Memory B cell (primary cell): ENCODE measurements around the gene GPR139.

Experiments used
- ATAC-seq: fragments of 150-1000 bp; cut with Tn5 transposase; 2 replicates; pipeline ENCODE4 v1.10.0; 2021; ENCODE audit warnings: low read depth, mild to moderate bottlenecking, moderate library complexity
- DNase-seq, 2 donors: peaks; one replicate each; pipeline ENCODE4 v3.0.0; 2022; ENCODE audit warnings: low spot score in 2 of 2
- H3K27ac Mint-ChIP-seq: one replicate; pipeline ENCODE4 v1.8.0; 2022; ENCODE audit warnings: mild to moderate bottlenecking, moderate library complexity, mixed read lengths
- H3K27me3 Mint-ChIP-seq: one replicate; pipeline ENCODE4 v1.8.0; 2022; ENCODE audit warnings: mixed read lengths
- H3K36me3 Mint-ChIP-seq: one replicate; pipeline ENCODE4 v1.8.0; 2022; ENCODE audit warnings: mild to moderate bottlenecking, mixed read lengths
- H3K4me1 Mint-ChIP-seq: one replicate; pipeline ENCODE4 v1.8.0; 2022; ENCODE audit warnings: mixed read lengths
- H3K4me3 Mint-ChIP-seq: one replicate; pipeline ENCODE4 v1.8.0; 2022; ENCODE audit warnings: mild to moderate bottlenecking, moderate library complexity, mixed read lengths
- H3K9me3 Mint-ChIP-seq: one replicate; pipeline ENCODE4 v1.8.0; 2022; ENCODE audit warnings: mixed read lengths

GPR139 gene

DNA sequence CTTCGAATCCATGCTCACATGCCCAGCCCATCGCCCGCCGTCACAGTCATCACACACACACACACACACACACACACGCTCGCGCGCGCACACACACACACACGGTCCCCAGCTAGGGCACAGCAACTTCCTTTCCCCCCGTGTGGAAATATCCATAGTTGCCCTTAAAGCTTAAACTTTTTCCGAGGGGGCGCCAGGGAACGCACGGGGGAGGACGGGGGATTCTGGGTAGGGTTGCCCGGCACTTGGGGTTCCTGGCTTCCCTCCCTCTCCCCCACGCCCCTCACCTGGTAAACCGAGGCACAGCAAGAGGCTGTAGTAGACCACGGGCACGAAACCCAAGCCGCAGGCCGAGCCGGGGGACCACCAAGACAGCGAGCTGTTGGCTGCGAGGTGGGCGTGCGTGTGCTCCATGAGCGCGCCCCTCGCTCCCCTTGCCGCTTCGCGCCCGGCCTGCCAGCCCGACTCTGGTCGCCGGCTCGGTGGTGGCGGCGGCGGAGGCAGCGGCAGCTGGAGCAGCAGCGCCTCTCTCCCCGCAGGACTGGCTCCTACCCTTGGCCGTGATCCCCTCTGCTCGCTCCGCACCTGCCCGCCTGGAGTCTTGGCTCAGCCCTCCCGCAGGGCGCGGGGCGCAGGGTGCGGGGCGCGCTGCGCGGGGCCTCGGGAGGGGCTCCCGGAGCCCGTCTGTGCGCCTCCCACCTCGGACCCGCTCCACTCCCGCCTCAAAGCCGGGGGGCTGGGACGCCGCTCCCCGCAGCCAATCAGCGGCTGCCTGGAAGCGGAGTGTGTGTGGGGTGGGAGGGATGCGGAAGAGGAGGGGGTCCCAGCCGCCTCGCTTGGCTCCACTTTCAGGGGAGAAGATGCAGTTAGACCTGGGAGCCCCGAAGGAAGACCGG lies at the start of gene GPR139:
TSS of gene GPR139 (minus strand) at position 688 of the 896 bp plus-strand sequence. CDS start at position 414, 274 bp downstream.
- Mint-ChIP-seq H3K27me3 (peaks cover 14% of the 10 kb centered on the region), H3K4me1 (peaks cover 2% of the 10 kb centered on the region), H3K9me3 (peaks cover 5% of the 10 kb centered on the region), H3K36me3 (no peaks in the 10 kb centered on the region), H3K4me3 (no peak within 1 kb of the TSS), H3K27ac (no peak within 1 kb of the TSS)
- no peak for ATAC-seq
- DNase-seq = no peak

DNA sequence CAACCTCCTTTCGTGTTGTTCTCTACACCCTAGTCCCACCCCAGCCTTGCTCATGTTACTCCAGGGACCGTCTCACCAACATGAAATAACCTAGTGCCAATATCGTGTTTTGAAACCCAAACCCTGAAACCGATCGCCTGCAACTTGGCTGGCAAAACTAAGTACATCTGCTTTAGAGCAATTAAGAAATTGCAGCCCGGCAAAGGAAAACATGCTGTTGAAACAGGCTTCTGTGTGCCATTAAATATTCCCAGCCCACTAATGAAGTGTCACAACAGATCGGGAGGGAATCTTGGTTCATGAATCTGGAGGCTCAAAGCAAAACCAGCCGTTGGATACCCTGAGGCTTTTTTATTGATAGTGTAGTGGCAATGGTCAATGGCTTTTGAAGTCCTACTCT lies 48.3 kb upstream of the GPR139 start:
- Mint-ChIP-seq H3K27me3 (peaks cover 6% of the 10 kb centered on the region), H3K9me3 (peaks cover 8% of the 10 kb centered on the region), H3K4me1 (no peaks in the 10 kb centered on the region), H3K4me3 (no peak overlapping the region), H3K27ac (no peak overlapping the region), H3K36me3 (no peaks in the 10 kb centered on the region)
- DNase-seq = no peak
- no peak for ATAC-seq

DNA sequence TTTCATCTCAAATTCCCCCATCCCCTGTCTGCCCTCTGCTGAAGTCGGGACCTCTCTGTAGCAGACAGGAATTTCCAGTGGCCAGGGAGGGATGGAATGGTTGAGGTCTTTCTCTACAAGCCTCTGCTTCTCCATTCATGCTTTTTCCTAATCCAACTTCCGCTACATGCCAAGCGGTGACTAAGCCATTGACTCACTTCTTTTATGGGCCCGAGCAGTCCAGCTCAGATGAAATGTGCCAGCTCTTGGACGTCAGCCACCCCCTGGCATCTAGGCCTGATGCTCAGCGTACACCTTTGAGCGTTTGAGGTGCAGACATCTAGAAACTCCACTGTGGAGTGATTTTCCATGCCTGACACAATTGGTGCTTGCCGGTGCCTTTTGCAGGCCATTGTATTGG lies 40.7 kb upstream of the GPR139 start:
- DNase-seq = no peak
- no peaks in the 10 kb centered on the region for H3K9me3 Mint-ChIP-seq
- H3K27me3 Mint-ChIP-seq = peaks cover 2% of the 10 kb centered on the region
- no peak overlapping the region for H3K4me3 Mint-ChIP-seq
- no peak overlapping the region for H3K27ac Mint-ChIP-seq
- no peak for ATAC-seq
- no peaks in the 10 kb centered on the region for H3K4me1 Mint-ChIP-seq
- no peaks in the 10 kb centered on the region for H3K36me3 Mint-ChIP-seq

DNA sequence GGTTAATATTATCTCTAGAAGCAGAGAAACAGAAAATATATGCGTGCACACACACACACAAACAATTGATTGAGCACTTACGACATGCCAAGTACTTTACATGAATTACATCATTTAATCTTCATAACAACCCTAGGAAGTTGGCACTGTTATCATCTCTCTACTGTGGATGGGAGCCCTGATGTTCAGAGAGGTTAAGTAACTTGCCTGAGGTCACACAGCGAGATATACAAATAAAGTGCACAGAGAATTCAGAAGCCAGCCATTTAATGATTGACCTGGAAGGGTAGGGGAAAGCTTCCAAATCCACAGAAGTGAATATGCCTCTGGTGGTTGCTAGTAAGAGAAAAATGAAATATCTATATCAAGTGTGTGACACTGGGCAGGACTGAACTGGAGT lies 37.5 kb upstream of the GPR139 start:
- Mint-ChIP-seq H3K36me3 (no peaks in the 10 kb centered on the region), H3K4me3 (no peak overlapping the region), H3K27ac (no peak overlapping the region), H3K9me3 (peaks cover 2% of the 10 kb centered on the region), H3K4me1 (no peaks in the 10 kb centered on the region), H3K27me3 (peaks cover 5% of the 10 kb centered on the region)
- DNase-seq (no peak), ATAC-seq (no peak)

DNA sequence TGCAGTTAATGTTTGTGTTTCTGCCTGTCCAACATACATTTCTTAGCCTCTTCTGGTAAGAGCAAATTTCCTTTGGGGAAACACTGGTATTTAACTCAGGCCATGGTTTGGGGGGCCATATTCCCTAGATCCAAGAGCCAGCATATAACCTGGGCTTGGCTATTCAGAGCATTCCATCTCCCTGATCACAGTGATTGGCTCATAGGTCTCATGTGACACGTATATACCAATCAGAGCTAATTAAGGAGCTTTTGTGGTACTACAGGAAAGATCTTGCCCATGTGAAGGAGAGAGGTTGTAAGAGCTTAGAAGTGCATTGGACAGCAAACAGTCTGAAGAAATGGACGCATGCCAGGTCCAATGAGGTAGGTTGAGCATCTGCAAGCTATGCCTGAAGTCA lies 33.4 kb upstream of the GPR139 start:
- DNase-seq (no peak), ATAC-seq (no peak)
- Mint-ChIP-seq H3K4me3 (no peak overlapping the region), H3K36me3 (no peaks in the 10 kb centered on the region), H3K27me3 (peaks cover 5% of the 10 kb centered on the region), H3K27ac (no peak overlapping the region), H3K9me3 (peaks cover 6% of the 10 kb centered on the region), H3K4me1 (no peaks in the 10 kb centered on the region)

DNA sequence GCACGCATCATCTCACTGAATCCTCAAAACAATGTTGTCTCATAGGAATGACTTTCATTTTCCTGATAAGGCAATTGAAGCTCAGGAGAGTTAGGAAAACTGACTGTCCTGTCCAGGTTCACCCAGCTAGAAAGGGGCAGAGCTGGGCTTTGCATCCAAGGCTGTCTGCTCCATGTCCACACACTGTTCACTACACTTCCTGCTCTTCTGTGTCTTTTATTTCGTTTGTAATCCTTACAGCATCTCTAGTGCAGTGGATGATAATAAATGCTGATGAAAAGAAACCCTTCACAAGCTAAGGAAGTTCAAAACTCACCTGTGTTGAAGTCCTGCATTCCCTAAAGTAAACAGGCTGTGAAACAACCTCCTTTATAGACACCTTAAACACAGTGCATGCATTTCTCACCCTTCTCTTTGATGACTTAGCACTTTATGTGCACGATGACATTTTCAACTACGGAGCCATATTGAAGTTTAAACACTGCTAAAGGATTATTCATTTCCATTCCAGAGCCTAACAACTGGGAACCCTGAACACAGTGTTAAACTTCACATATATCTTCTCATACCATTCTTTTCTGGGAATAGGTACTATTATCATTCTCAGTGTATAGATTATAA lies 31.0 kb upstream of the GPR139 start:
- Mint-ChIP-seq H3K4me1 (no peaks in the 10 kb centered on the region), H3K4me3 (no peak overlapping the region), H3K9me3 (peaks cover 9% of the 10 kb centered on the region), H3K27ac (no peak overlapping the region), H3K36me3 (no peaks in the 10 kb centered on the region), H3K27me3 (peaks cover 7% of the 10 kb centered on the region)
- ATAC-seq (no peak), DNase-seq (no peak)

DNA sequence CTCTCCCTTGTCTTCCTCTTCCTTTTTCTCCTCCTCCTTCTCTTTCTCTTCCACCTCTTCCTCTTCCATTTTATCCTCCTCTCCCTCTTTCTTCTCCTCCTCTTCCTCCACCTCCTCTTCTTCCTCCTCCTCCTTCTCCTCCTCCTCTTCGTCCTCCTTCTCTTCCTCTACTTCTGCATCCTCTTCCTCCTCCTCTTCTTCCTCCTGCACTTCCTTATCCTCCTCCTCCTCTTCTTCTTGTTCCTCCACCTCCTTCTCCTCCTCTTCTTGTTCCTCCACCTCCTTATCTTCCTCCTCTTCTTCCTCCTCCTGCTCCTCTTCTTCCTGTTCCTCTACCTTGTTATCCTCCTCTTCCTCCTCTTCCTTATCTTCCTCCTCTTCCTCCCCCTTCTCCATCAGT lies 28.8 kb upstream of the GPR139 start:
- H3K4me1 Mint-ChIP-seq = no peaks in the 10 kb centered on the region
- ATAC-seq = no peak
- DNase-seq = no peak
- no peak overlapping the region for H3K4me3 Mint-ChIP-seq
- no peak overlapping the region for H3K27ac Mint-ChIP-seq
- no peaks in the 10 kb centered on the region for H3K36me3 Mint-ChIP-seq
- peaks cover 10% of the 10 kb centered on the region for H3K9me3 Mint-ChIP-seq
- H3K27me3 Mint-ChIP-seq = peaks cover 5% of the 10 kb centered on the region

DNA sequence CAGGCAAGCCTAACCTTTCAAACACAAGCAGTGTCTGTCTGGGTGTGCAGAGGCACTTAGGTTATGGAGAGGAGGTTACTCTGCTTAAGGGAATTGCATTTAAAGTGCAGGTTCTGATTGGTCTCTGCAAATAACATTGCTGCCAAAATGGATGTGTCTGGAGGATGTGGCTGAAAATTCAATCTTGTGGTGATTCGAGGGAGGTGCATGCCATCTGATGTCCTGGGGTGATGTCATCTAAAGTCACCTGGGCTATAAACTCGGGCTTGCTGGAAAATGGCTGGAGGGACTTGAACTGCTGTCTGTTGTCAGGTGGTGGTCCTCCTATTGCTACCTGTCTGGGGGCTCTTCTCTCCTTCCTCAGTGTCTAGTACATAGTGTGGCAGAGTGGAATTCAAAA lies 28.3 kb upstream of the GPR139 start:
- no peak for DNase-seq
- no peaks in the 10 kb centered on the region for H3K36me3 Mint-ChIP-seq
- peaks cover 10% of the 10 kb centered on the region for H3K9me3 Mint-ChIP-seq
- no peak overlapping the region for H3K4me3 Mint-ChIP-seq
- H3K27ac Mint-ChIP-seq = no peak overlapping the region
- ATAC-seq = no peak
- H3K27me3 Mint-ChIP-seq = peaks cover 5% of the 10 kb centered on the region
- no peaks in the 10 kb centered on the region for H3K4me1 Mint-ChIP-seq

DNA sequence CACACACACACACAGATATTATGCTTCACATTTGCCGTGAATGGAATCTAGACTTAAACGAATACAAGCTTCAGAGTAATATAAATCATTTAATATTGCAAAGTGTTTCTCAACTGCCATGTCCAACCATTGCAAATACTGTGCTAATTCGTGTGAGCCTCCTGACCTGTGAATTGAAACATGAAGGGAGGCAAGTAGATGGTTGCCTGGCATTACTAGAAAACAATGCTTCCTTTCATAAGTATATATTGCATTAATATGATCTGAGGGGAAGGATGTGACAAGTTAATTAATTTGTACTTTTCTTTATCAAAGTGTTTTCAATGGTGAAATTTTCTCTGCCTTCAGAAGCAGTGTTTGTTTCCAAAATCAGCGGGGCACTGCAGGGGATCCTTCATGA lies 25.7 kb upstream of the GPR139 start:
- Mint-ChIP-seq H3K27ac (no peak overlapping the region), H3K4me1 (no peaks in the 10 kb centered on the region), H3K27me3 (peaks cover 5% of the 10 kb centered on the region), H3K36me3 (no peaks in the 10 kb centered on the region), H3K9me3 (peaks cover 11% of the 10 kb centered on the region), H3K4me3 (no peak overlapping the region)
- no peak for DNase-seq
- ATAC-seq = no peak

DNA sequence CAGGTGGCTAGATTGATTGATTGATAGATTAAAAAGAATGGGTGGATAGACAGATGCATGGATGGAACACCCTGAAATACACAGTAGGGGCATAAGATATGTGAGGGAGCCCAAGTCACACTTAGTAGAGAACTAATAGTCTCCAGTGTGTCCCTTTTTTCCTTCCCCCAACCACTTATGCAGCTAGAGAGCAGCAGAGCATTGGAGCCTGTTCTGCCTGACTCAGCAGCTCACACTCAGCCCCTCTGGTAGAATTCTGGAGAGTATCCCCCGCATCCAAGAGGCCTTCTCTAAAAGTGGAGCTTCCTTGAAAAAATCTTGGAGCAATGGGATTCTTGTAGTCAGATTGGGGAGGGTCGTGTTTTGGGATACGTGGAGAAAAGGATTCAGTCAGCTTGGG lies 20.5 kb upstream of the GPR139 start:
- Mint-ChIP-seq H3K27ac (no peak overlapping the region), H3K4me3 (no peak overlapping the region), H3K4me1 (no peaks in the 10 kb centered on the region), H3K27me3 (peaks cover 4% of the 10 kb centered on the region), H3K36me3 (no peaks in the 10 kb centered on the region), H3K9me3 (peaks cover 9% of the 10 kb centered on the region)
- ATAC-seq (no peak), DNase-seq (no peak)

DNA sequence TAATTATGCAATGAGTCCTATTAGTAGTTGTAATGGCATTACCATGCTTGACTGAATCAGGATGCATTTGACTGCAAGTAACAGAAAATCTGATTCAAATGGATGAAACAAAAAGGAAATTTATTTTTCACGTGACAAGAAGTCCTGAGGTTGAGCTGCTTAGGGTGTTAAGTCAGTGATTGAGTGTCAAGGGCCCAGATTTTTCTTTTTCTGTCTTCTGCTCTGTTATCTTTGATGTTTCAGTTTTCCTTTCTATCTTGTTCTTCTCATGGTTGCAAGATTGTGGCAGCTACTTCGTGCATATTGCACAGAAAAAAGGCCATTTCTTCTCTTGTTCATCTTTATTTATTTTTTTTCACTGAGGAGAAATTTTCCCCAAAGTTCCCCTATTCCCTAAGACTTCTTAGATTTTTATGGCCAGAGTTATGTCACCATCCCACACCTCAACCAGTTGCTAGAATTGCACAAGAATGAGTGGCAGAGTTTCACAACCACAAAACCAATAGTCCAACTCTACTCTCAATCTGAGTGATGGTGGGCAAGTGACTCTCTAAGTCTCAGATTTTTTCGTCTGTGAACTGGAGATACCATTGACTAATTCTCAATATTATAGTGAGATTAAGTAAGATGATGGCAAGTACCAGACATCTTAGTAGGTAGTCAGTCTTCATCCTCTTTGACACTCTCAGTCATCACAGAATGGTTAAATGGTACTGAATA lies 15.7 kb upstream of the GPR139 start:
- H3K4me3 Mint-ChIP-seq = no peak overlapping the region
- peaks cover 4% of the 10 kb centered on the region for H3K9me3 Mint-ChIP-seq
- no peaks in the 10 kb centered on the region for H3K27me3 Mint-ChIP-seq
- H3K4me1 Mint-ChIP-seq = no peaks in the 10 kb centered on the region
- ATAC-seq = no peak
- DNase-seq = no peak
- H3K36me3 Mint-ChIP-seq = no peaks in the 10 kb centered on the region
- no peak overlapping the region for H3K27ac Mint-ChIP-seq

DNA sequence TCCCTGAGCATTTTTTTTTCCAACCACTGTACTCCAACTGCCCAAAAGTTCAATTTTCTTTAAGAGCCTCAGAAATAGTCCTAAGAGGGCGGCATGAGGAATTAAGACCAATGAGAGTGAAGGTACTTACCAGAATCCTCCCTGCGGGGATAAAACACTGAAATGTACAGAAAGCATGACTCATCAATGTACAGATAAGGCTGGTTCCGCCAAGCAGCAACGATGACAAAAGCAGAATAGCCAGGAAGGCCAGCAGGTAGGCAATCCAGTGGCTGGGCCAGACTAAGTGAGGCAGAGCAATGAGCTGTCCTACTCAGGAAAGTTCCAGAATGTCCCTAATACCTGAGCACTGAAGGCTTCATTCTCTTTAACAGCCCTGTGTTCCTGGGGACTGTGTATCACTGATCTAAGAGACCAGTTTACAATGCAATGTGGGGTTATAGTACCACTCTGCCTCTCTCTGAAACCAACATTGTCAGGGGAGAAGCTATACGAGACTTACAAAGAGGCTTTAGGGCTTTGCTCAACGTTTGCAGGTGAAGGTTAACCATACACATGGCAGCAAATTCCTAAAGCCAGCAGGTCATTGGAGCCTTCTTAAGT lies 11.0 kb upstream of the GPR139 start:
- no peaks in the 10 kb centered on the region for H3K4me1 Mint-ChIP-seq
- H3K27ac Mint-ChIP-seq = no peak overlapping the region
- no peak overlapping the region for H3K4me3 Mint-ChIP-seq
- peaks cover 5% of the 10 kb centered on the region for H3K9me3 Mint-ChIP-seq
- H3K27me3 Mint-ChIP-seq = peaks cover 6% of the 10 kb centered on the region
- ATAC-seq (no peak), DNase-seq (no peak)
- no peaks in the 10 kb centered on the region for H3K36me3 Mint-ChIP-seq

DNA sequence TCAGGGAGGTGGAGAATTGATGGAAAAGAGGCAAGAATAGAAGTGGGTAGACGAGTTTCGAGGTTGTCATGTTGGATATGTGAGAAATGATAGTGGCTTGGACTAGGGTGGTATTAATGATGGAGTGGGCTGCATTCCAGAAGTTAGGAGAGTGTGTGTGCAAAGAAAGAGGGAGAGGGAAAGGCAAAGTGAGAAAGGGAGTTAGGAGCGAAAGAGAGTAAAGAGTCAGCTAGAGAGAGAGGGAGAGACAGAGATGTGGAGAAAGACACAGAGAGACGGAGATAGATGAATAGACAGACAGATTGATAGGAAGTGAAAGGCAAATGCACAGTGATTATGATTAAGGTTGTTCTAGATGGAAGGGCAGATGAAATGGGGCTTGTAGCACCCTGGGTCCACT lies 5.4 kb upstream of the GPR139 start:
- H3K4me1 Mint-ChIP-seq = no peaks in the 10 kb centered on the region
- H3K27me3 Mint-ChIP-seq = peaks cover 16% of the 10 kb centered on the region

DNA sequence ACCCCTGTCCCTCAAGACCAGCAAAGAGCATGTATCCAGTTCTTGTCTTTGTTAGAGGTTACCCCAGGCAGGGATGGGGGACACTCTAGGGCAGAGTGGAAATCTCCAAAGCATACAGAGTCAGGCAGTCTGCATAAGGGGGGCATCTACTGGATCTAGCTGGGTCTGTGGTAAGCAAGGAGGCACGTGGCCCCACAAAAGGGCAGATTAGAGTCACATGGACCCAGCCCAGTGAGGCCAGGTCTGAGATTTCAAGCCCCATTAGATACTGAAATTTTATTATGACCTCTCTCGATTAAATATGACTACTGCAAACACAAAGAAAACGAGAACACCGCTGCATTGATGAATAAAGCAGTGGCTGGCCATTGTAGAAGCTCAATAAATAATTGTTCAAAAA lies 1.6 kb upstream of the GPR139 start:
- ATAC-seq (no peak), DNase-seq (no peak)
- Mint-ChIP-seq H3K4me1 (peaks cover 2% of the 10 kb centered on the region), H3K27ac (no peak overlapping the region), H3K27me3 (peaks cover 19% of the 10 kb centered on the region), H3K9me3 (peaks cover 7% of the 10 kb centered on the region), H3K4me3 (no peak overlapping the region), H3K36me3 (no peaks in the 10 kb centered on the region)

More for the DNA sequence above, 5.4 kb upstream of the GPR139 start:
- ATAC-seq (no peak), DNase-seq (no peak)
- peaks cover 12% of the 10 kb centered on the region for H3K9me3 Mint-ChIP-seq
- no peaks in the 10 kb centered on the region for H3K36me3 Mint-ChIP-seq
- no peak overlapping the region for H3K27ac Mint-ChIP-seq
- no peak overlapping the region for H3K4me3 Mint-ChIP-seq
